PC-3 (cell line): ENCODE results near the gene USP25. TPM values are rescaled to one million over a fixed set of nuclear protein-coding genes. Genes with fewer than 3 reads are reported as not detected.

Experiments used
- ATAC-seq: fragments of 200-7000 bp; cut with Tn5 transposase; 2 replicates; pipeline ENCODE4 v1.9.1; 2020; ENCODE audit warnings: mild to moderate bottlenecking, moderate library complexity
- BruUV-seq: library from RNA; stranded (reverse); fragments of 400-500 nt; replicated peaks from 2 replicates; lab custom pipeline; 2021; lab: Mats Ljungman, UMichigan
- CTCF ChIA-PET: fragments of 300-600 bp; sonication (Branson Sonifier 250); formaldehyde crosslinking; loops from one replicate; lab custom pipeline; 2022; ENCODE audit warnings: antibody characterized with exemption; lab: Charles Lee
- POLR2A ChIA-PET: fragments of 300-600 bp; sonication (Branson Sonifier 250); formaldehyde crosslinking; loops from one replicate; lab custom pipeline; 2022; ENCODE audit warnings: antibody characterized with exemption; ENCODE audit not compliant: unreplicated experiment; lab: Charles Lee
- DNase-seq: peaks from one replicate; pipeline ENCODE4 v3.0.0-alpha.2; 2015
- H2AFZ ChIP-seq: fragments of 300-600 bp; sonication (generic); 2 replicates; pipeline ENCODE4 v1.6.0; 2016; ENCODE audit warnings: antibody characterized with exemption, low read length
- H3F3A ChIP-seq: fragments of 300-600 bp; sonication (generic); one replicate; pipeline ENCODE4 v1.6.0; 2017; ENCODE audit warnings: antibody characterized with exemption, low read length, control low read depth, mild to moderate bottlenecking; ENCODE audit not compliant: unreplicated experiment
- H3K27ac ChIP-seq: fragments of 300-600 bp; sonication (generic); 2 replicates; pipeline ENCODE4 v1.5.1; 2016; ENCODE audit warnings: mild to moderate bottlenecking, low read length
- H3K27me3 ChIP-seq: fragments of 300-600 bp; sonication (generic); 2 replicates; pipeline ENCODE4 v1.6.1; 2016; ENCODE audit warnings: low read length, mixed read lengths
- H3K36me3 ChIP-seq: fragments of 300-600 bp; sonication (generic); 2 replicates; pipeline ENCODE4 v1.6.1; 2016; ENCODE audit warnings: low read depth, mixed run types, low read length, mixed read lengths
- H3K4me1 ChIP-seq: fragments of 300-600 bp; sonication (generic); 2 replicates; pipeline ENCODE4 v1.5.1; 2016; ENCODE audit warnings: low read length; ENCODE audit not compliant: insufficient read depth
- H3K4me2 ChIP-seq: fragments of 300-600 bp; sonication (generic); 2 replicates; pipeline ENCODE4 v1.6.0; 2016; ENCODE audit warnings: low read length
- H3K4me3 ChIP-seq: fragments of 300-600 bp; sonication (generic); 2 replicates; pipeline ENCODE4 v1.5.1; 2016; ENCODE audit warnings: mild to moderate bottlenecking, low read length, mixed read lengths
- H3K79me2 ChIP-seq: fragments of 300-600 bp; sonication (generic); 2 replicates; pipeline ENCODE4 v1.6.1; 2017; ENCODE audit warnings: low read length, mixed read lengths
- H3K9ac ChIP-seq: fragments of 300-600 bp; sonication (generic); 2 replicates; pipeline ENCODE4 v1.6.0; 2016; ENCODE audit warnings: mild to moderate bottlenecking, low read length
- H3K9me2 ChIP-seq: fragments of 300-600 bp; sonication (generic); replicated peaks from 2 replicates; pipeline ENCODE4 v1.6.1; 2016; ENCODE audit warnings: mixed run types, low read length, mixed read lengths
- H3K9me3 ChIP-seq: fragments of 300-600 bp; sonication (generic); 2 replicates; pipeline ENCODE4 v1.6.1; 2016; ENCODE audit warnings: low read length, mixed read lengths
- H4K20me1 ChIP-seq: fragments of 300-600 bp; sonication (generic); 2 replicates; pipeline ENCODE4 v1.6.1; 2016; ENCODE audit warnings: low read length, mixed read lengths
- CTCF ChIP-seq: fragments of 300-600 bp; sonication (generic); conservative IDR thresholded peaks from 2 replicates; pipeline ENCODE4 v1.5.1; 2017; ENCODE audit warnings: antibody characterized with exemption, low read depth, mild to moderate bottlenecking, low read length
- EZH2 ChIP-seq: fragments of 300-600 bp; sonication (generic); IDR thresholded peaks from one replicate; pipeline ENCODE4 v1.6.1; 2017; ENCODE audit warnings: antibody characterized with exemption, mild to moderate bottlenecking, low read length; ENCODE audit not compliant: unreplicated experiment
- EZH2phosphoT487 ChIP-seq: fragments of 300-600 bp; sonication (generic); IDR thresholded peaks from 2 replicates; pipeline ENCODE4 v1.6.1; 2018; ENCODE audit warnings: mild to moderate bottlenecking, antibody characterized with exemption, low read length, borderline replicate concordance
- intact Hi-C: fragments of 100-400 bp; cut with micrococcal nuclease; formaldehyde crosslinking; loops from 2 replicates; pipeline ENCODE4 v1.9.0; 2023
- total RNA-seq: library from RNA; depleted of rRNA; stranded (reverse); fragments of >200 nt; gene quantifications from 2 replicates; pipeline ENCODE4 v1.2.3, GENCODE V29; 2014

The USP25 gene
- total RNA-seq, 1 experiment from 2014 or later = 54.4 TPM

GRCh38 chr21:15768853-15769252 lies 39.1 kb downstream of the USP25 start:
- ChIA-PET POLR2A (no interaction called here), CTCF (no interaction called here)
- Histone ChIP-seq H3K4me2 (no peak overlapping the region), H4K20me1 (no peaks in the 10 kb centered on the region; the same call in 1 of the 2 replicates), H3F3A (no peaks in the 10 kb centered on the region), H3K4me3 (no peak overlapping the region), H3K9ac (no peak overlapping the region), H3K27ac (no peak overlapping the region), H2AFZ (no peak overlapping the region), H3K9me3 (no peaks in the 10 kb centered on the region), H3K4me1 (peaks cover 12% of the 10 kb centered on the region), H3K36me3 (peaks cover 4% of the 10 kb centered on the region), H3K27me3 (no peaks in the 10 kb centered on the region), H3K79me2 (peaks cover 89% of the 10 kb centered on the region), H3K9me2 (no peaks in the 10 kb centered on the region)
- intact Hi-C loops = no loop called here
- no TSS peak for BruUV-seq
- ATAC-seq = no peak
- no peak for DNase-seq
- no peak for TF ChIP-seq EZH2
- TF ChIP-seq CTCF = no peak
- TF ChIP-seq EZH2phosphoT487 = no peak

GRCh38 chr21:15771311-15771710 lies 41.5 kb downstream of the USP25 start:
- intact Hi-C loops = loop anchor here (5.0 kb wide), 1 partner anchor 34 kb away; no protein-coding TSS in a partner anchor
- Histone ChIP-seq H2AFZ (no peak overlapping the region), H3K36me3 (peaks cover 4% of the 10 kb centered on the region), H3K9me3 (no peaks in the 10 kb centered on the region), H3K27ac (no peak overlapping the region), H3F3A (no peaks in the 10 kb centered on the region), H3K4me3 (no peak overlapping the region), H3K79me2 (peaks cover 96% of the 10 kb centered on the region), H3K9ac (no peak overlapping the region), H4K20me1 (peaks cover 6% of the 10 kb centered on the region; the same call in 1 of the 2 replicates), H3K4me2 (no peak overlapping the region), H3K4me1 (peaks cover 32% of the 10 kb centered on the region), H3K27me3 (no peaks in the 10 kb centered on the region), H3K9me2 (no peaks in the 10 kb centered on the region)
- ATAC-seq (no peak), DNase-seq (no peak)
- no peak for TF ChIP-seq EZH2
- TF ChIP-seq CTCF = no peak
- no peak for TF ChIP-seq EZH2phosphoT487
- BruUV-seq = no TSS peak
- ChIA-PET POLR2A (interaction anchor here (0.6 kb wide), 2 partner anchors 30 to 98 kb away, joined by 5 to 7 read pairs; no protein-coding TSS in a partner anchor), CTCF (no interaction called here)

- H2AFZ ChIP-seq = no peak overlapping the region
- no peak overlapping the region for H3K4me3 ChIP-seq
- BruUV-seq = no TSS peak
- H3K9ac ChIP-seq = no peak overlapping the region
- H3K4me1 ChIP-seq = peaks cover 30% of the 10 kb centered on the region
- H3K27ac ChIP-seq = no peak overlapping the region
- no peaks in the 10 kb centered on the region for H3K9me2 ChIP-seq
- TF ChIP-seq CTCF = no peak
- TF ChIP-seq EZH2 = no peak
- TF ChIP-seq EZH2phosphoT487 = no peak
- H3K27me3 ChIP-seq = no peaks in the 10 kb centered on the region
- no peaks in the 10 kb centered on the region for H3F3A ChIP-seq
- ChIA-PET CTCF (no interaction called here), POLR2A (no interaction called here)
- intact Hi-C loops = loop anchor here (5.0 kb wide), 1 partner anchor 35 kb away; no protein-coding TSS in a partner anchor
- H3K36me3 ChIP-seq = peaks cover 4% of the 10 kb centered on the region
- peaks cover 98% of the 10 kb centered on the region for H3K79me2 ChIP-seq
- no peak for DNase-seq
- H3K9me3 ChIP-seq = no peaks in the 10 kb centered on the region
- H3K4me2 ChIP-seq = no peak overlapping the region
- peaks cover 9% of the 10 kb centered on the region; the same call in 1 of the 2 replicates for H4K20me1 ChIP-seq
- no peak for ATAC-seq
These were observed 42.9 kb downstream of the USP25 start for GRCh38 chr21:15772654-15773053.
